Thyroid gland (tissue), 4 donors: ENCODE measurements around the gene LDLRAD4.

Experiments used
- POLR2A ChIP-seq, 2 donors: fragments of 450-650 bp; IDR thresholded peaks; one replicate each; pipeline ENCODE4 v1.6.1; 2017; ENCODE audit warnings: antibody characterized with exemption in 2 of 2, mild to moderate bottlenecking in 2 of 2, moderate library complexity in 1 of 2
- TF ChIP-seq, protein P1 (sequence below), 6 experiments: fragments of 200-600 bp in 3 of 6; fragments of 450-650 bp in 3 of 6; sonication (generic) in 3 of 6; IDR thresholded peaks; one replicate each; pipeline ENCODE4 v1.5.1; 2016 to 2019; ENCODE audit warnings: antibody characterized with exemption in 6 of 6, mild to moderate bottlenecking in 2 of 6, inconsistent platforms in 1 of 6, moderate library complexity in 1 of 6

DNA sequence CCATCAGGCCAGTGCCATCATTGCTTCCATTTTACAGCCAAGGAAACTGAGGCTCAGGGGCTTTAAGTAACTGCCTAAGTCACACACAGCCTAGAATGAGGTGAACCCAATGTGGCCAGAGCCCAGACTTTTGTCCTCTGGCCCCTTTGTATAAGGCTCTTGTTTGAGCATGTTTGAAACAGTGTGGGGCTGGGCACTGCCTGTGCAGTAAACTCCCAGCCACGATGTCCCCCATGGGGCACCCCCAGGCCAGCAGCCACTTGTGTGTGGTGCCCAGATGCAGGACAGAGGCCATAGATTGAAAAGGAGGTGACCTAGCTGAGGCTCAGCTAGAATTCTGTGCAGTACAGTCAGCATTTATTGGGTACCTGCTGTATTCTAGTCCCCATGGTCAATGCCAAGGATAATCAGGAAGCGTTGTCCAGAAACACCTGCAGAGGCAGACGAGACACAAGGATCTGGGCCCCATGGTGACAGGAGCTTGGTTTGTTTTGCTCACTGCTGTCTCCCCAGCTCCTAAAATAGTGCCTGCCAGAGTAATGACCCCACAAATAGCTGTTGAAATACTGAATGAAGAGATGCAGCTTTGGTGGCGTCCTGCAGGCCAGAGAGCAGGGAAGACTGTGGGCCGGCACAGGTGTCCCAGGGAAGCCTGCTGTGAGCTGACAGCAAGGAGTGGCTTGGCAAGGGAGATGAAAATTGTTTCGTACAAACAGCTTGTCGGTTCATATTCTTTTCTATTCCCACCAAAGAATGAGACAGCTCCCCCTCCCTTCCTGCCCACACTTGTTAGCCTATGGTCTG is 160.7 kb downstream of the LDLRAD4 start:
- TF ChIP-seq, protein P1, sequence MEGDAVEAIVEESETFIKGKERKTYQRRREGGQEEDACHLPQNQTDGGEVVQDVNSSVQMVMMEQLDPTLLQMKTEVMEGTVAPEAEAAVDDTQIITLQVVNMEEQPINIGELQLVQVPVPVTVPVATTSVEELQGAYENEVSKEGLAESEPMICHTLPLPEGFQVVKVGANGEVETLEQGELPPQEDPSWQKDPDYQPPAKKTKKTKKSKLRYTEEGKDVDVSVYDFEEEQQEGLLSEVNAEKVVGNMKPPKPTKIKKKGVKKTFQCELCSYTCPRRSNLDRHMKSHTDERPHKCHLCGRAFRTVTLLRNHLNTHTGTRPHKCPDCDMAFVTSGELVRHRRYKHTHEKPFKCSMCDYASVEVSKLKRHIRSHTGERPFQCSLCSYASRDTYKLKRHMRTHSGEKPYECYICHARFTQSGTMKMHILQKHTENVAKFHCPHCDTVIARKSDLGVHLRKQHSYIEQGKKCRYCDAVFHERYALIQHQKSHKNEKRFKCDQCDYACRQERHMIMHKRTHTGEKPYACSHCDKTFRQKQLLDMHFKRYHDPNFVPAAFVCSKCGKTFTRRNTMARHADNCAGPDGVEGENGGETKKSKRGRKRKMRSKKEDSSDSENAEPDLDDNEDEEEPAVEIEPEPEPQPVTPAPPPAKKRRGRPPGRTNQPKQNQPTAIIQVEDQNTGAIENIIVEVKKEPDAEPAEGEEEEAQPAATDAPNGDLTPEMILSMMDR (IDR thresholded peaks at IDR 0.05): no peak
- TF ChIP-seq POLR2A (IDR thresholded peaks at IDR 0.05): no peak
